SK-N-MC (cell line): ENCODE measurements around the gene KCNN3.
"Not testable (repeated sequence)": the region's sequence is repeated elsewhere in the genome, so short reads cannot be mapped to it uniquely, and the experiment has no call there.

ENCODE experiments used
- EZH2 ChIP-seq: fragments of 200-600 bp; sonication (generic); IDR thresholded peaks from one replicate; pipeline ENCODE4 v1.6.1; 2017; ENCODE audit warnings: antibody characterized with exemption
- POLR2AphosphoS5 ChIP-seq: IDR thresholded peaks from 2 replicates; pipeline ENCODE4 v1.6.1; 2012; ENCODE audit warnings: mild to moderate bottlenecking, low read depth, low read length, borderline replicate concordance

- not testable (repeated sequence) for TF ChIP-seq POLR2AphosphoS5, EZH2
Measured at GRCh38 chr1:154676847-154677246, 193.2 kb downstream of the KCNN3 start.
